HL-60 (cell line): ENCODE measurements around the gene ARHGAP24.

Experiments
- GABPA ChIP-seq: IDR thresholded peaks from 2 replicates; pipeline ENCODE4 v1.6.1; 2012; ENCODE audit warnings: low read depth
- POLR2AphosphoS5 ChIP-seq: IDR thresholded peaks from 2 replicates; pipeline ENCODE4 v1.6.1; 2012; ENCODE audit warnings: low read depth
- TF ChIP-seq, protein P1 (sequence below): IDR thresholded peaks from one replicate; pipeline ENCODE4 v1.5.1; 2011; ENCODE audit warnings: low read length, control low read depth, inconsistent platforms; ENCODE audit not compliant: insufficient read depth
- TF ChIP-seq, protein P2 (sequence below): IDR thresholded peaks from 2 replicates; pipeline ENCODE4 v1.6.1; 2012; ENCODE audit warnings: low read depth; ENCODE audit not compliant: insufficient replicate concordance

DNA sequence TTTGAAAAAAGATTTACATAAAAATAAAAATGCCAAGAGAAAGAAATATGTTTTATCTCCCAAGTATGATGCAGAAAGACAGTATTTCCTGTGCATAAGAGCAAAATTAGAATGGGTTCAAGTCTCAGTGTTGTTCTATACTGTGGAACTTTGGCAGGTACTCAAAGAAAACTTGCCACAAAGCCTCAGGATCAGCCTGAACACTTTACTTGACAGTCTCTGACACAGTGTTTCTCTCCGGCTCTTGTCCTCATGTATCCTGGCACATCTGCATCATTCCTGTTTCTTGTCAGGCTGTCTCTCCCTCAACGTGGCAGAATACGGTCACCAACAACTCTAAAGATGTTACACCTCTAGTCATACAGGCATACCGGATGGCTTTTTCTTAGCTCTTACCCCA is 273.7 kb downstream of the ARHGAP24 start:
- TF ChIP-seq, protein P1, sequence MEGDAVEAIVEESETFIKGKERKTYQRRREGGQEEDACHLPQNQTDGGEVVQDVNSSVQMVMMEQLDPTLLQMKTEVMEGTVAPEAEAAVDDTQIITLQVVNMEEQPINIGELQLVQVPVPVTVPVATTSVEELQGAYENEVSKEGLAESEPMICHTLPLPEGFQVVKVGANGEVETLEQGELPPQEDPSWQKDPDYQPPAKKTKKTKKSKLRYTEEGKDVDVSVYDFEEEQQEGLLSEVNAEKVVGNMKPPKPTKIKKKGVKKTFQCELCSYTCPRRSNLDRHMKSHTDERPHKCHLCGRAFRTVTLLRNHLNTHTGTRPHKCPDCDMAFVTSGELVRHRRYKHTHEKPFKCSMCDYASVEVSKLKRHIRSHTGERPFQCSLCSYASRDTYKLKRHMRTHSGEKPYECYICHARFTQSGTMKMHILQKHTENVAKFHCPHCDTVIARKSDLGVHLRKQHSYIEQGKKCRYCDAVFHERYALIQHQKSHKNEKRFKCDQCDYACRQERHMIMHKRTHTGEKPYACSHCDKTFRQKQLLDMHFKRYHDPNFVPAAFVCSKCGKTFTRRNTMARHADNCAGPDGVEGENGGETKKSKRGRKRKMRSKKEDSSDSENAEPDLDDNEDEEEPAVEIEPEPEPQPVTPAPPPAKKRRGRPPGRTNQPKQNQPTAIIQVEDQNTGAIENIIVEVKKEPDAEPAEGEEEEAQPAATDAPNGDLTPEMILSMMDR: no peak
- TF ChIP-seq, protein P2, sequence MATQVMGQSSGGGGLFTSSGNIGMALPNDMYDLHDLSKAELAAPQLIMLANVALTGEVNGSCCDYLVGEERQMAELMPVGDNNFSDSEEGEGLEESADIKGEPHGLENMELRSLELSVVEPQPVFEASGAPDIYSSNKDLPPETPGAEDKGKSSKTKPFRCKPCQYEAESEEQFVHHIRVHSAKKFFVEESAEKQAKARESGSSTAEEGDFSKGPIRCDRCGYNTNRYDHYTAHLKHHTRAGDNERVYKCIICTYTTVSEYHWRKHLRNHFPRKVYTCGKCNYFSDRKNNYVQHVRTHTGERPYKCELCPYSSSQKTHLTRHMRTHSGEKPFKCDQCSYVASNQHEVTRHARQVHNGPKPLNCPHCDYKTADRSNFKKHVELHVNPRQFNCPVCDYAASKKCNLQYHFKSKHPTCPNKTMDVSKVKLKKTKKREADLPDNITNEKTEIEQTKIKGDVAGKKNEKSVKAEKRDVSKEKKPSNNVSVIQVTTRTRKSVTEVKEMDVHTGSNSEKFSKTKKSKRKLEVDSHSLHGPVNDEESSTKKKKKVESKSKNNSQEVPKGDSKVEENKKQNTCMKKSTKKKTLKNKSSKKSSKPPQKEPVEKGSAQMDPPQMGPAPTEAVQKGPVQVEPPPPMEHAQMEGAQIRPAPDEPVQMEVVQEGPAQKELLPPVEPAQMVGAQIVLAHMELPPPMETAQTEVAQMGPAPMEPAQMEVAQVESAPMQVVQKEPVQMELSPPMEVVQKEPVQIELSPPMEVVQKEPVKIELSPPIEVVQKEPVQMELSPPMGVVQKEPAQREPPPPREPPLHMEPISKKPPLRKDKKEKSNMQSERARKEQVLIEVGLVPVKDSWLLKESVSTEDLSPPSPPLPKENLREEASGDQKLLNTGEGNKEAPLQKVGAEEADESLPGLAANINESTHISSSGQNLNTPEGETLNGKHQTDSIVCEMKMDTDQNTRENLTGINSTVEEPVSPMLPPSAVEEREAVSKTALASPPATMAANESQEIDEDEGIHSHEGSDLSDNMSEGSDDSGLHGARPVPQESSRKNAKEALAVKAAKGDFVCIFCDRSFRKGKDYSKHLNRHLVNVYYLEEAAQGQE: no peak
- TF ChIP-seq POLR2AphosphoS5: no peak
- TF ChIP-seq GABPA: no peak
